ENCODE data around the gene TUB. TPM values are rescaled to one million over a fixed set of nuclear protein-coding genes. Genes with fewer than 3 reads are reported as not detected.

The TUB gene
- total RNA-seq, 1 donor from 2014 or later, result 0.29 TPM

DNA sequence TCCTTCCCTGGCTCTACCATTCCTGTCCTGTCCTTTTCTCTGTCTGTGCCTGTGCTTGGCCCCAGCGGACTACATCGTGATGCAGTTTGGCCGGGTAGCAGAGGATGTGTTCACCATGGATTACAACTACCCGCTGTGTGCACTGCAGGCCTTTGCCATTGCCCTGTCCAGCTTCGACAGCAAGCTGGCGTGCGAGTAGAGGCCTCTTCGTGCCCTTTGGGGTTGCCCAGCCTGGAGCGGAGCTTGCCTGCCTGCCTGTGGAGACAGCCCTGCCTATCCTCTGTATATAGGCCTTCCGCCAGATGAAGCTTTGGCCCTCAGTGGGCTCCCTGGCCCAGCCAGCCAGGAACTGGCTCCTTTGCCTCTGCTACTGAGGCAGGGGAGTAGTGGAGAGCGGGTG is 20.4 kb downstream of the TUB start:
- no peak for DNase-seq (ENCODE audit: low spot score)
- Mint-ChIP-seq H3K27ac (no peak overlapping the region), H3K4me1 (ENCODE audit: low read depth) (no peaks in the 10 kb centered on the region), H3K36me3 (ENCODE audit: low read depth) (no peaks in the 10 kb centered on the region), H3K4me3 (no peak overlapping the region), H3K27me3 (ENCODE audit: insufficient read depth) (no peaks in the 10 kb centered on the region), H3K9me3 (no peaks in the 10 kb centered on the region)
- intact Hi-C loops (cut with micrococcal nuclease), result no loop called here

DNA sequence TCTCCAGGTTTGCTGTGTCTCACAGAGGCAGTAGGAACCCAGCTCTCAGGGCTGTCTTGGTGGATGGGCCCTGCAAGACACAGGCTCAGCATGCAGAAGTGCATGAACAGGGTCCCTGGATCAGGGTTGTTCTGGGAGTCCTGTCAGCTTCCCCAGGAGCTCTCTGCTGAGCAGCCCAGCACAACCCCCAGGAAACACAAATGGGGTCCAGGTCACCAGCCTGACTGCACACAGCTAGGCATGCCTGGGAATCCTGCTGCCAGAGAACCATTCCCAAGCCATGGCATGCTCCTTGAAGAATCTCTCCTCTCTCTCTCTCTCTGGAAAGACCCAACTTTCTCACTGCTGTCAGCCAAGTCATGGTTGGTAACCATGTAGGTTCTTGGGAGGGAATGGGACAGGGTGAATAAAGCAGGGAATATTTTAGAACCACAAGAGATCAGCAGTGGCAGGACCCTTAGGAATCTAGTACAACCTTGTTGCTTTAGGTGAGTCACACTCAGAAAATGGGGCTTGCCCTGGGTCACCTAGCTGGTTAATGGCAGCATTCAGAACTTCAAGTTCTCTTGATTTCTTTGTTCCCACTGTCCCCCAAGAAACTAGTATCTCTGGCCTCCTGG is 21.4 kb downstream of the TUB start:
- H3K4me1 Mint-ChIP-seq (ENCODE audit: low read depth), result no peaks in the 10 kb centered on the region
- DNase-seq (ENCODE audit: low spot score), result no peak
- intact Hi-C loops (cut with micrococcal nuclease), result no loop called here
- H3K36me3 Mint-ChIP-seq (ENCODE audit: low read depth), result no peaks in the 10 kb centered on the region
- H3K27me3 Mint-ChIP-seq (ENCODE audit: insufficient read depth), result no peaks in the 10 kb centered on the region
- no peaks in the 10 kb centered on the region for H3K9me3 Mint-ChIP-seq
- no peak overlapping the region for H3K4me3 Mint-ChIP-seq
- H3K27ac Mint-ChIP-seq, result no peak overlapping the region

DNA sequence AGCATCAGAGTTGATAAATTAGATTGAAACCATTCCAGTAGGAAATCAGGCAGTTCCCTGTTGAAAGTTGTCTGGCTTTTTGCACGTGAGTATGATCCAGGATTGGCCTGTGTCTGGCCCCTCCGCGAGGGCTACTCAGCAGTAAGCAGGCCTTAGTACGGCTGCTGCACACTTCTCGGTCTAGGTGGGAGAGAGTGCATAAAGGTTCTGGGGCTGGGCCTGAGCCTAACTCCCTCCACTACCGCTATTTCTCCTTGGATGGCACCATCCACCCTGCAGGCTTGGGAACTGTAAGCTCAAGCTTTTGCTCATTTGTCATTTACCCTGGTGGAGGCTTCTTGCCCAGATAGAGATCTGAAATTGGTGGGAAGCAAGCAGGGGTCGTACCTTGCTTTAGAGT is 22.0 kb downstream of the TUB start:
- no peak for DNase-seq (ENCODE audit: low spot score)
- H3K27ac Mint-ChIP-seq, result no peak overlapping the region
- H3K9me3 Mint-ChIP-seq, result no peaks in the 10 kb centered on the region
- H3K4me3 Mint-ChIP-seq, result no peak overlapping the region
- H3K36me3 Mint-ChIP-seq (ENCODE audit: low read depth), result no peaks in the 10 kb centered on the region
- intact Hi-C loops (cut with micrococcal nuclease), result no loop called here
- H3K27me3 Mint-ChIP-seq (ENCODE audit: insufficient read depth), result no peaks in the 10 kb centered on the region
- H3K4me1 Mint-ChIP-seq (ENCODE audit: low read depth), result no peaks in the 10 kb centered on the region

DNA sequence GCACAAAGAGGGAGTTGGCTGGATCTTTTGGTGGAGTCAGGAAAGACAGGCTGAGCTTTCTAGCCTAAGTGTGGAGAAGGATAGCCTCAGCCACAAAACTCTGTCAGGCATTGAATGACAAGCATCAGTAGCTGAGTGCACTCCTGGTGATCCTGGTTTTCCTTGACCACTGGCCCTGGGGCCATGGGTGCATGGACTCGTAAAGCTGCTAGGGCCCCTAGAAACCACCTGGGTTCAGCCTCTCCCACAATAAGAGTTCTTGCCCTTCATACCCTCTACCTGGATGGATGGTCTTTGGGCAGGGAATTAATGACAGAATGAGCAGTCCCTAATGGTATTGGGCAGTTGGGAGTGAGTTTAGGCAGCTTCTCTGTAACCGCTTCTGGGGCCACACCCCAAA is 22.9 kb downstream of the TUB start:
- intact Hi-C loops (cut with micrococcal nuclease), result no loop called here
- DNase-seq (ENCODE audit: low spot score), result no peak
- Mint-ChIP-seq H3K4me1 (ENCODE audit: low read depth) (no peaks in the 10 kb centered on the region), H3K9me3 (no peaks in the 10 kb centered on the region), H3K4me3 (no peak overlapping the region), H3K36me3 (ENCODE audit: low read depth) (no peaks in the 10 kb centered on the region), H3K27me3 (ENCODE audit: insufficient read depth) (no peaks in the 10 kb centered on the region), H3K27ac (no peak overlapping the region)

DNA sequence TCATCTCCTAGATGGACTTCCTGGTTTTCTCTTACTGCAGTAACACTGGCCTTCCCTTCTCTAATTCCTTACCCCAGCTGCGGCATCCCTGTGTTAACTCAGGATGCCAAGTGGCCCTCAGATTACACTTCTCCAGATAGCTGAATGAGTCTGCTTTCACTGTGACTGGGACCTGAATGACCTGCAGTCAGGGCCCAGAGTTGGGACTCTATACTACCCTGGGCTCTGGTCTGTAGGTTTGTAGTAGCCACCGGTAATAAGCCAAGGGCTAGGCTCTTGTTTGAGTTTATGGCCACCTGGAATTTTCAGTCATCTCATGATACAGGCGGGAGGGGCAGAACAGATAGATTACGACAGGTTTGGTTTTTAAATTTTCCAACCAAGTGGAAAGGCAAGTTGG is 24.1 kb downstream of the TUB start:
- Mint-ChIP-seq H3K36me3 (ENCODE audit: low read depth) (no peaks in the 10 kb centered on the region), H3K4me3 (no peak overlapping the region), H3K4me1 (ENCODE audit: low read depth) (no peaks in the 10 kb centered on the region), H3K27me3 (ENCODE audit: insufficient read depth) (no peaks in the 10 kb centered on the region), H3K9me3 (no peaks in the 10 kb centered on the region), H3K27ac (no peak overlapping the region)
- DNase-seq (ENCODE audit: low spot score), result no peak
- intact Hi-C loops (cut with micrococcal nuclease), result no loop called here

DNA sequence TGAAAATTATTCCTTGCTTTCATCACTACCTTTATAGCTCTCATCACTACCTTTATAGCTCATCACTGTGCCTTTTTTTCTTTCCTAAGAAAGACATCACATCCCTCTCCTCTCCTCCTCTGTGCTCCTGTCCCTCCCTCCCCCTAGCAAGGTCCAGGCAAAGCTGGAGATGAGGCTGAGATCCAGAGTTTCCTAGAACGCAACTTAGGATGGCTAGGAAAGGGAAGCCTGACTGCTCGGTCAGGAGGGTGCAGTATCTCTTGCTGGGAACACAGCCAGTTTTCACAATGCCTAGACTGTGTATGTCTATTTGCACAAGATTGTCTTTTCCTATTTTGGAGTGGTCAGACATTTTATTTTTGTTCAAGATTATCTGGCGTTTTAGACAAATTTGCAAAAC is 24.7 kb downstream of the TUB start:
- Mint-ChIP-seq H3K9me3 (no peaks in the 10 kb centered on the region), H3K4me3 (no peak overlapping the region)
- intact Hi-C loops (cut with micrococcal nuclease), result no loop called here

DNA sequence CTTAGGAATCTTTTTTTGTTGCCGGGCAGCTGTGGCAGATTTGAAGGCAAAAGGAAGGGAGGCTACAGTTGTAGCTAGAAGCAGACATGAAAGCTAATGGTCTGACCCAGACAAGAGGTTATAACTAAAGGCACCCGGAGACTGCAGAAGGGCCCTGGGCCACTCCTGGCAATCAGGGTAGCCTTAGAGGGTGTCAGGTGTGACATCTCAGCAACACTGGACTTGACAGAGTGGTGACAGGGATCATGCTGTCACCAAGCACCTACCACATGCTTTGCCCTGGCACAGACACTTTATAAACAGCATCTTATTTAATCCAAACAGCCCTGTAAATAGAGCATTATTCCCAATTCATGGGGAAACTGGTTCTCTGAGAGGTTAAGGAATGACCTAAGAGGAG is 25.7 kb downstream of the TUB start:
- no peaks in the 10 kb centered on the region for H3K36me3 Mint-ChIP-seq (ENCODE audit: low read depth)
- intact Hi-C loops (cut with micrococcal nuclease), result no loop called here
- DNase-seq (ENCODE audit: low spot score), result no peak
- H3K27me3 Mint-ChIP-seq (ENCODE audit: insufficient read depth), result no peaks in the 10 kb centered on the region
- H3K27ac Mint-ChIP-seq, result no peak overlapping the region
- no peaks in the 10 kb centered on the region for H3K4me1 Mint-ChIP-seq (ENCODE audit: low read depth)
- H3K9me3 Mint-ChIP-seq, result no peaks in the 10 kb centered on the region
- H3K4me3 Mint-ChIP-seq, result no peak overlapping the region

More for the DNA sequence above, 24.7 kb downstream of the TUB start:
- DNase-seq (ENCODE audit: low spot score), result no peak
- Mint-ChIP-seq H3K36me3 (ENCODE audit: low read depth) (no peaks in the 10 kb centered on the region), H3K4me1 (ENCODE audit: low read depth) (no peaks in the 10 kb centered on the region), H3K27ac (no peak overlapping the region), H3K27me3 (ENCODE audit: insufficient read depth) (no peaks in the 10 kb centered on the region)

DNA sequence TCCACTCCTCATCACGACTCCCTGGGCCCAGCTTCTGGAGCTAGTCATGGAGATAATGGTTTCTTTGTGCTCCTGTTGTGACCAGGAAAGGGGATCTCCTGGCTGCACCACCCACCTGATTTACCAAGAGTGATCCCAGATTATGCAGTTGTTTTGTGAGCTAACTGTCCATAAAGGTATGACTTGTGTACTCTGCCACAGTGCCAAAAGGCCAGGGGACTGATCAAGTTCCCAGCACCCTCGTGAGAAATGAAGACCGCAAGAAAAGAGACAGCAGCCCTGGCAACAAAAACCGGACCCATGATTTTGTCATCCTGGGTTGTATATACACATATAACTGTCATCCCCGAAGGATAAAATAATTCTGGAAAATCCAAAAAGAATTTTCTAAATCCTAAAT is 26.6 kb downstream of the TUB start:
- no peaks in the 10 kb centered on the region for H3K4me1 Mint-ChIP-seq (ENCODE audit: low read depth)
- no peak overlapping the region for H3K27ac Mint-ChIP-seq
- no peak overlapping the region for H3K4me3 Mint-ChIP-seq
- H3K27me3 Mint-ChIP-seq (ENCODE audit: insufficient read depth), result no peaks in the 10 kb centered on the region
- DNase-seq (ENCODE audit: low spot score), result no peak
- H3K36me3 Mint-ChIP-seq (ENCODE audit: low read depth), result no peaks in the 10 kb centered on the region
- H3K9me3 Mint-ChIP-seq, result no peaks in the 10 kb centered on the region
- intact Hi-C loops (cut with micrococcal nuclease), result no loop called here

DNA sequence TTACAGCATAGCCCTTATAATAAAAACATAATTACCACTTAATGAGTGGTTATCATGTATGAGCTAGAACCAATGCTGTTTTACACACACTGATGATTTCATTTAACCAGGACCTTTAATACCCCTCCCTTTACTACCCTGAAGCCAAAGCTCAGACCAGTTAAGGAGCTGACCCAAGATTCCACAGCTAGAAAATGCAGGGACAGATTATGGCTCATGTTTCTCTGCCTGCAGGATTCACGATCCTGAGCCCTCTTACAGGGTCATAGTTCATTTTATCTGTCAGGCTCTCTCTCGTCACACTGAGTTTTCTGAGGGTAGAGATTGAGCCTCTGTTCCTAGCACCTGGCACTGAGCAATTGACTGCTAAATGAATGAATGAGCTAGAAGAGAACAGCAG is 27.4 kb downstream of the TUB start:
- H3K27me3 Mint-ChIP-seq (ENCODE audit: insufficient read depth), result no peaks in the 10 kb centered on the region
- H3K27ac Mint-ChIP-seq, result no peak overlapping the region
- intact Hi-C loops (cut with micrococcal nuclease), result no loop called here
- no peak overlapping the region for H3K4me3 Mint-ChIP-seq
- H3K9me3 Mint-ChIP-seq, result no peaks in the 10 kb centered on the region
- H3K36me3 Mint-ChIP-seq (ENCODE audit: low read depth), result no peaks in the 10 kb centered on the region
- no peaks in the 10 kb centered on the region for H3K4me1 Mint-ChIP-seq (ENCODE audit: low read depth)
- DNase-seq (ENCODE audit: low spot score), result no peak

DNA sequence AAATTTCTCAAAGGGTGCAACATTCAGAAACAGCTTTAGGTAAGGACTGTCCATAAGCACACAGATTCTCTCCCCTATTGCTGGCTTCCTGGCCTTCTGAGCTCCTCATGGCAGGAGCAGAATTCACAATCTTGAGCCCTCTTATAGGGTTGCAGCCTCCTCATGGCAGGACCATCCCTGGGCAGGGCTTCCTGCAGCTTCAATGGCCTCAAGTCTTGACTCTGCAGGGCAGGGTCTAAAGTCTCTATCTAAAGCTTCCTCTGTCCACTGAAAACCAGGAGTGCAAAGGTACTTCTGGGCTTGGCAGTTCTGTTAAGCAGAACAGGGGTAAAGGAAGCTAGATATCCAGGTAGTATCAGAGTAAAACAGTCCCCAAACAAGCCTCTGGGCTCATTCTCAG is 28.7 kb downstream of the TUB start:
- Mint-ChIP-seq H3K4me3 (no peak overlapping the region), H3K27me3 (ENCODE audit: insufficient read depth) (no peaks in the 10 kb centered on the region), H3K9me3 (peaks cover 4% of the 10 kb centered on the region), H3K4me1 (ENCODE audit: low read depth) (no peaks in the 10 kb centered on the region), H3K27ac (no peak overlapping the region), H3K36me3 (ENCODE audit: low read depth) (no peaks in the 10 kb centered on the region)
- DNase-seq (ENCODE audit: low spot score), result no peak
- intact Hi-C loops (cut with micrococcal nuclease), result no loop called here

DNA sequence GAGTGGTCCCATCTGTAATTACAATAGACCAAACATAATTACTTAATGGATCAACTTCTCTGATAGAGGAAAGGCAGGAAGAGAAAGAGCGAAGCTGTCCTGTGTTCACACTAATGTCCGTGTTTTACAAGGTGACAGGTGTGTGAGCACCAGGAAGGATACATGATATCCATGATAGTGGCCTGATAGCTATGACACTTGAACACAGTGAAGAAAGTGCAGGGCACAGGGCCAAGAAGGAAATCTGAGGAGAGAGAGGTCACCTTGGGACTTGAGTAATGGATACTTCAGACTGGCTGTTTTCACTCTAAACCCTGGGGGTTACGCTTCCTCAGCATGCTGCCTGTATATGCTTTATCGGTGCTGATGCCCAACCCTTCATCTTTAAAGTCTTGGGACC is 29.4 kb downstream of the TUB start:
- Mint-ChIP-seq H3K27me3 (ENCODE audit: insufficient read depth) (no peaks in the 10 kb centered on the region), H3K36me3 (ENCODE audit: low read depth) (no peaks in the 10 kb centered on the region), H3K9me3 (peaks cover 9% of the 10 kb centered on the region), H3K4me1 (ENCODE audit: low read depth) (no peaks in the 10 kb centered on the region), H3K4me3 (no peak overlapping the region), H3K27ac (no peak overlapping the region)
- DNase-seq (ENCODE audit: low spot score), result no peak
- intact Hi-C loops (cut with micrococcal nuclease), result no loop called here

DNA sequence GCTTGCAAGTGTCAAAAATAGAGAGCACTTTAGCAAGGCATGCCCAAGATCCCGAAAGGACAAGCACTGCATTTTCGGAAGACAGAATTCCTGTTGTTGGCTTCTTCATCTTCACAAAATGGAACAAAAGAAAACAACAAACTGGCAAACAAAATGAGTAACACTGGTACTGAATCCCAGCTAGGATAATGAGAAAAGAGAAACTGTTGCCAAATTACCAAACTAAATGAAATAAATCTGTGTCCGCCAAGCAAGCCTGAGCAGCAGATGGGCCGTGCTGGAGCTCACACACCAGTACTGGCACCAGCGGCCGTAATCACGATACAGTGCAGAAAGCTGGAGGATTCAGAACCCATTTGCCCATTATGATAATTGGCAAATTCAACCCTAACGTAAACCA is 30.6 kb downstream of the TUB start:
- Mint-ChIP-seq H3K27me3 (ENCODE audit: insufficient read depth) (no peaks in the 10 kb centered on the region), H3K36me3 (ENCODE audit: low read depth) (no peaks in the 10 kb centered on the region), H3K4me3 (no peak overlapping the region), H3K4me1 (ENCODE audit: low read depth) (no peaks in the 10 kb centered on the region), H3K9me3 (peaks cover 9% of the 10 kb centered on the region), H3K27ac (no peak overlapping the region)
- DNase-seq (ENCODE audit: low spot score), result no peak
- intact Hi-C loops (cut with micrococcal nuclease), result no loop called here

DNA sequence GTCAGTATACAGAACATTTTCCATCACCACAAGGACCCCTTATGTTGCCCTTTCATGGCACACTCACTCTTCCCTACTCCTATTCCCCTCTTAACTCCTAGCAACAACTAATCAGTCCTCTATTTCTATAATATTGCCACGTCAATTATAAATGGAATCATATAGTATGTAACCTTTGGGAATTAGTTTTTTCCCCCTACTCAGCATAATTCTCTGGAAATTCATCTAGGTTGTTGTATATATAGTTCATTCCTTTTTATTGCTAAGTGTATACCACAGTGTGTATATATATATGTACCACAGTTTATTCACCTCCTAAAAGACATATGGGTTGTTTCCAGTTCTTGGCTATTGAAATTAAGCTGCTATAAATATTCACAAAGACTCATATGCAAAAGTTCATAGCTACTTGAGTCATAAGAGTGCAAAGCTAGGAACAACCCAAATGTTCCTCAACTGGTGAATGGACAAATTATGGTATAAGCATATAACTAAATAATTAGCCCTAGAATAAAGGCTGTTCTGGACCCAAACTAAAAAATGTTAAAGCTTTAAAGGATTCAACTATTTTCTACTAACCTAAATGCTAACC is 41.3 kb downstream of the TUB start:
- H3K36me3 Mint-ChIP-seq (ENCODE audit: low read depth), result peaks cover 4% of the 10 kb centered on the region
- H3K27ac Mint-ChIP-seq, result no peak overlapping the region
- no peak overlapping the region for H3K4me3 Mint-ChIP-seq
- intact Hi-C loops (cut with micrococcal nuclease), result no loop called here
- no peaks in the 10 kb centered on the region for H3K27me3 Mint-ChIP-seq (ENCODE audit: insufficient read depth)
- H3K9me3 Mint-ChIP-seq, result no peaks in the 10 kb centered on the region
- no peak for DNase-seq (ENCODE audit: low spot score)
- peaks cover 5% of the 10 kb centered on the region for H3K4me1 Mint-ChIP-seq (ENCODE audit: low read depth)

Measured in activated T-helper 1 cell treated with anti-CD3 and anti-CD28 coated beads, Interleukin-12 subunit alpha, Interleukin-12 subunit beta, Interleukin-2, Interleukin-4 antibody, amounts not matched to agents 30 ng/mL and 10 ng/mL and 1 ng/mL, durations not matched to agents 14 hours and 24 hours and 36 hours (primary cell).